Keratinocyte (primary cell): ENCODE data around the gene EMP3. TPM values are rescaled to one million over a fixed set of nuclear protein-coding genes. Genes with fewer than 3 reads are reported as not detected.
A peak's percentile ranks its signal among the peaks of the same experiment; 100 is the strongest.

ENCODE experiments used
- DNase-seq: peaks from one replicate; pipeline ENCODE4 v3.0.0-alpha.2; 2011; ENCODE audit warnings: low read depth, missing footprints, low spot score
- FAIRE-seq: peaks from 2 replicates; lab custom pipeline; 2011; peaks lifted over from hg19 to GRCh38; lab: Jason Lieb, UNC
- H2AFZ ChIP-seq: 2 replicates; pipeline ENCODE4 v1.6.0; 2012; ENCODE audit warnings: low read length, control low read depth, inconsistent platforms; ENCODE audit not compliant: control insufficient read depth
- H3K27ac ChIP-seq: 2 replicates; pipeline ENCODE4 v1.5.1; 2011; ENCODE audit warnings: low read length; ENCODE audit not compliant: control insufficient read depth, insufficient read depth
- H3K27me3 ChIP-seq: 3 replicates; pipeline ENCODE4 v1.6.0; 2011; ENCODE audit warnings: low read length; ENCODE audit not compliant: control insufficient read depth, insufficient read depth; ENCODE audit errors: extremely low read depth
- H3K36me3 ChIP-seq, 2 experiments: 2 replicates in 1 of 2; 3 replicates in 1 of 2; pipeline ENCODE4 v1.5.1; 2011; ENCODE audit warnings: low read length in 2 of 2, mild to moderate bottlenecking in 1 of 2; ENCODE audit not compliant: control insufficient read depth in 2 of 2, insufficient read depth in 2 of 2; ENCODE audit errors: extremely low read depth in 1 of 2
- H3K4me1 ChIP-seq: 3 replicates; pipeline ENCODE4 v1.5.1; 2011; ENCODE audit warnings: low read length; ENCODE audit not compliant: control insufficient read depth, insufficient read depth; ENCODE audit errors: extremely low read depth
- H3K4me2 ChIP-seq: 3 replicates; pipeline ENCODE4 v1.6.0; 2011; ENCODE audit warnings: low read depth, low read length; ENCODE audit not compliant: control insufficient read depth, insufficient read depth; ENCODE audit errors: extremely low read depth
- H3K4me3 ChIP-seq, 3 experiments: fragments of 200-600 bp in 1 of 3; sonication (generic) in 1 of 3; 2 replicates in 2 of 3; 3 replicates in 1 of 3; pipeline ENCODE4 v1.5.1; 2011 to 2016; ENCODE audit warnings: low read length in 3 of 3, mild to moderate bottlenecking in 3 of 3, control low read depth in 2 of 3, inconsistent platforms in 1 of 3, low read depth in 1 of 3, mixed read lengths in 1 of 3, mixed run types in 1 of 3, moderate library complexity in 1 of 3; ENCODE audit not compliant: control insufficient read depth in 2 of 3, insufficient read depth in 2 of 3; ENCODE audit errors: extremely low read depth in 1 of 3
- H3K79me2 ChIP-seq: 2 replicates; pipeline ENCODE4 v1.6.0; 2012; ENCODE audit warnings: low read length; ENCODE audit not compliant: control insufficient read depth, insufficient read depth
- H3K9ac ChIP-seq: 3 replicates; pipeline ENCODE4 v1.6.0; 2011; ENCODE audit warnings: low read length; ENCODE audit not compliant: control insufficient read depth, insufficient read depth; ENCODE audit errors: extremely low read depth
- H3K9me1 ChIP-seq: 3 replicates; pipeline ENCODE4 v1.6.0; 2011; ENCODE audit warnings: low read length; ENCODE audit not compliant: control insufficient read depth, insufficient read depth; ENCODE audit errors: extremely low read depth
- H3K9me3 ChIP-seq: 2 replicates; pipeline ENCODE4 v1.5.1; 2012; ENCODE audit warnings: low read depth, low read length; ENCODE audit not compliant: control insufficient read depth
- H4K20me1 ChIP-seq: 3 replicates; pipeline ENCODE4 v1.6.0; 2011; ENCODE audit warnings: low read length; ENCODE audit not compliant: control insufficient read depth, insufficient read depth; ENCODE audit errors: extremely low read depth
- EZH2 ChIP-seq: IDR thresholded peaks from one replicate; pipeline ENCODE4 v1.6.1; 2012; ENCODE audit warnings: inconsistent platforms, mild to moderate bottlenecking, low read length, moderate library complexity
- dilution Hi-C: fragments of 300-500 bp; cut with MboI; formaldehyde crosslinking; loops from one replicate; pipeline ENCODE4 v1.7.0; 2020; ENCODE audit warnings: low sequenced_read_pairs; ENCODE audit not compliant: extremely low pct_ligation_motif_present
- polyA plus RNA-seq, 5 experiments: library from polyadenylated mRNA; depleted of rRNA in 3 of 5; stranded (reverse) in 3 of 5; stranded (forward) in 1 of 5; unstranded in 1 of 5; fragments of >200 nt; gene quantifications; 1 replicate in 1 of 5; 2 replicates in 3 of 5; 3 replicates in 1 of 5; pipeline versions ENCODE4 v1.2.1 to v1.2.3, GENCODE V29; 2011 to 2012; ENCODE audit warnings: missing spikeins in 2 of 5, low read depth in 1 of 5, low replicate concordance in 1 of 5
- TF ChIP-seq, protein P1 (sequence below), 3 experiments: IDR thresholded peaks in 1 of 3; conservative IDR thresholded peaks in 1 of 3; optimal IDR thresholded peaks in 1 of 3; 2 replicates in 2 of 3; 3 replicates in 1 of 3; pipeline versions ENCODE3 to v1.5.1; 2011; ENCODE audit warnings: low read length in 3 of 3, mild to moderate bottlenecking in 3 of 3, moderate library complexity in 2 of 3, control low read depth in 1 of 3, inconsistent platforms in 1 of 3; ENCODE audit not compliant: insufficient read depth in 2 of 3; ENCODE audit errors: extremely low read depth in 1 of 3

EMP3 gene
- polyA plus RNA-seq, 1 donor (not counting 4 experiments of a cell fraction or from before 2014, with no cell fraction given) = 177 TPM

DNA sequence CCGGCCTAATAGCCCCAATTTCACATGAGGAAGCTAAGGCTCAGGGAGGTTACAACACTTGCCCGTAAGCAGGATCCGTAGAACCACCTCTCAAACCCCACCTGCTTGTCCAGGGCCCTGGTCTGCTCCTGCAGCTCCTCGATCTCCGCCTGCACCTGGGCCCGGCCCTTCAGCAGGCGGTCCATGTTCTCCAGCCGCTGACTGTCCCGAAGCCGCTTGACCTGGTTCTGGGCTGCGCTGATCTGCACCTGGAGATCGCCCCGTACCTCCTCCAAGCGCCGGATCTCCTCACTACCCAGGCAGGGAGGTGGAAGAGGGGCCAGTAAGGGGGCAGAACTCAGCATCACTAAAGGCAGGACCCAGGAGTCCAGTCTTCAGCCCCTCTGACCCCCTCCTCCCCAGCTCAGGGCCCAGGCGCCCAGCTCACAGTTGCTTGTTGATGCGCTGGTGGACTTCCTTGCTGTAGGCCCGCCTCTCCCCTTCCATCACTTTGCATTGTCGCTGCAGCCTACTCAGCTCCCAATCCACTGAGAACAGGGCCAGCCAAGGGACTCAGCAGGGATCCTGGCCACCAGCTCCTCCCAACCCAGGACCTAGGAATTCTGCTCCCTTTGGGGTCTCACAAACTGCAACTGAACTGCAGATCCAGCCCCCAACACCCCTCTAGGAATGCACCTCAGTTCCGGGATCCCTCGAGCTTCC, 6.9 kb upstream of the EMP3 start:
- DNase-seq (no peak), FAIRE-seq (no peak)
- no peak overlapping the region for H3K9ac ChIP-seq
- no peak overlapping the region for H3K4me2 ChIP-seq
- H3K79me2 ChIP-seq = no peaks in the 10 kb centered on the region
- peaks cover 15% of the 10 kb centered on the region for H3K4me1 ChIP-seq
- H3K36me3 ChIP-seq = no peaks in the 10 kb centered on the region
- H3K9me1 ChIP-seq = no peaks in the 10 kb centered on the region
- no peaks in the 10 kb centered on the region for H3K9me3 ChIP-seq
- TF ChIP-seq, protein P1, sequence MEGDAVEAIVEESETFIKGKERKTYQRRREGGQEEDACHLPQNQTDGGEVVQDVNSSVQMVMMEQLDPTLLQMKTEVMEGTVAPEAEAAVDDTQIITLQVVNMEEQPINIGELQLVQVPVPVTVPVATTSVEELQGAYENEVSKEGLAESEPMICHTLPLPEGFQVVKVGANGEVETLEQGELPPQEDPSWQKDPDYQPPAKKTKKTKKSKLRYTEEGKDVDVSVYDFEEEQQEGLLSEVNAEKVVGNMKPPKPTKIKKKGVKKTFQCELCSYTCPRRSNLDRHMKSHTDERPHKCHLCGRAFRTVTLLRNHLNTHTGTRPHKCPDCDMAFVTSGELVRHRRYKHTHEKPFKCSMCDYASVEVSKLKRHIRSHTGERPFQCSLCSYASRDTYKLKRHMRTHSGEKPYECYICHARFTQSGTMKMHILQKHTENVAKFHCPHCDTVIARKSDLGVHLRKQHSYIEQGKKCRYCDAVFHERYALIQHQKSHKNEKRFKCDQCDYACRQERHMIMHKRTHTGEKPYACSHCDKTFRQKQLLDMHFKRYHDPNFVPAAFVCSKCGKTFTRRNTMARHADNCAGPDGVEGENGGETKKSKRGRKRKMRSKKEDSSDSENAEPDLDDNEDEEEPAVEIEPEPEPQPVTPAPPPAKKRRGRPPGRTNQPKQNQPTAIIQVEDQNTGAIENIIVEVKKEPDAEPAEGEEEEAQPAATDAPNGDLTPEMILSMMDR (optimal IDR thresholded peaks at IDR 0.05 in 1 of 3, IDR thresholded peaks at IDR 0.05 in 1 of 3, conservative IDR thresholded peaks at IDR 0.05 in 1 of 3; ENCODE audit: extremely low read depth in 1 of 3, insufficient read depth in 2 of 3, low read length in 3 of 3) = no peak
- no peak for TF ChIP-seq EZH2
- no peak overlapping the region for H3K27ac ChIP-seq
- no peaks in the 10 kb centered on the region for H3K27me3 ChIP-seq
- no peak overlapping the region for H2AFZ ChIP-seq
- H3K4me3 ChIP-seq = no peak overlapping the region
- no peaks in the 10 kb centered on the region for H4K20me1 ChIP-seq
- dilution Hi-C loops = no loop called here

DNA sequence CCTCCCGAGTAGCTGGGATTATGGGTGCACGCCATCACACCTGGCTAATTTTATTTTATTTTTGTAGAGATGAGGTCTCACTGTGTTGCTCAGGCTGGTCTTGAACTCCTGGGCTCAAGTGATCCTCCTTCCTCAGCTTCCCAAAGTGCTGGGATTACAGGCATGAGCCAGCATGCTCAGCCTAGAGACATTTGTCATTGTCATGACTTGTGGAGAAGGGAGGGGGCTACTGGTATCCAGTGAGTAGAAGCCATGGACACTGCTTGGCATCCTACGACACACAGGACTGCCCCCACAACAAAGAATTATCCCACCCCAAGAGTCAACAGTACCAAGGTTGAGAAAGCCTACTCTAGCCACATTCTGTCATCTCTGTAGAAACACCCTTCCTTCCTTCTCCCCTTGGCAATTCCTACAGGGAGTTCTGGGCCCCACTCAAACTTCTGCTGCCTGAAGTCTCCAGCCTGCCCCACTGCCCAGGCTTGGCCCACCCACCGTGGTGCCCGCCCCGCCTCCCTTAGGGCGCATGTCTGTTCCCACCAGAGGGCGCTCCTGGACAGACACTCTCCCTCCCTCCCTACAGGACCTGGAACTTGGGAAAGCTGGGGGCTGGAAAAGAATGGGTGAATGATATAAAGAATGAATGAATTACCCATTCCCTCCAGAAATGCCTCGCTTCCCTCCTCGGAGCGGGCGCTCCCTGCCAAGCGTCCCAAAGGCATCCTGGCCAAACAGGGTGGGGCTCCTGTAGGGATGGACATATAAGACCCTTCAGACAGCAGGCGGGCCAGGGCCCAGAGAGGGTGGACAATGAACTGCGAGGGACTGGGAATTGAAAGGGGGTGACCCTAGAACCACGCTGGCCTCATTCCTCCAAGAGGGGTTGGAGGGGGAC, 5.5 kb upstream of the EMP3 start:
- H3K4me1 ChIP-seq = peaks cover 18% of the 10 kb centered on the region
- no peak for TF ChIP-seq EZH2
- TF ChIP-seq, protein P1 (optimal IDR thresholded peaks at IDR 0.05 in 1 of 3, IDR thresholded peaks at IDR 0.05 in 1 of 3, conservative IDR thresholded peaks at IDR 0.05 in 1 of 3; ENCODE audit: extremely low read depth in 1 of 3, insufficient read depth in 2 of 3, low read length in 3 of 3) = peak; percentile 72 to 91 (median 88)
- no peak for DNase-seq
- H4K20me1 ChIP-seq = no peaks in the 10 kb centered on the region
- H3K36me3 ChIP-seq = no peaks in the 10 kb centered on the region
- no peaks in the 10 kb centered on the region for H3K27me3 ChIP-seq
- H3K9me1 ChIP-seq = no peaks in the 10 kb centered on the region
- H3K4me3 ChIP-seq = no peak overlapping the region
- dilution Hi-C loops = no loop called here
- FAIRE-seq = no peak
- no peak overlapping the region for H3K4me2 ChIP-seq
- no peaks in the 10 kb centered on the region for H3K79me2 ChIP-seq
- H2AFZ ChIP-seq = no peak overlapping the region
- no peak overlapping the region for H3K9ac ChIP-seq
- no peak overlapping the region for H3K27ac ChIP-seq
- no peaks in the 10 kb centered on the region for H3K9me3 ChIP-seq
